Effector memory CD8-positive, alpha-beta T cell (primary cell): ENCODE results near the gene POLR2A.
A peak's percentile ranks its signal among the peaks of the same experiment; 100 is the strongest.
"Not testable (repeated sequence)": the region's sequence is repeated elsewhere in the genome, so short reads cannot be mapped to it uniquely, and the experiment has no call there.

Source experiments
- ATAC-seq: fragments of 150-1000 bp; cut with Tn5 transposase; replicated peaks from 2 replicates; pipeline ENCODE4 v1.10.0; 2021; ENCODE audit warnings: mild to moderate bottlenecking, moderate library complexity
- DNase-seq, 3 experiments: peaks; one replicate each; pipeline ENCODE4 v3.0.0; 2021
- H3K27ac Mint-ChIP-seq, 2 donors: one replicate each; pipeline ENCODE4 v1.8.0; 2022; ENCODE audit warnings: mild to moderate bottlenecking in 2 of 2, mixed read lengths in 2 of 2, moderate library complexity in 2 of 2
- H3K27me3 Mint-ChIP-seq, 2 donors: one replicate each; pipeline ENCODE4 v1.8.0; 2022; ENCODE audit warnings: mixed read lengths in 2 of 2
- H3K36me3 Mint-ChIP-seq: one replicate; pipeline ENCODE4 v1.8.0; 2022; ENCODE audit warnings: mild to moderate bottlenecking, moderate library complexity, mixed read lengths; ENCODE audit not compliant: insufficient read depth
- H3K4me1 Mint-ChIP-seq, 2 donors: one replicate each; pipeline ENCODE4 v1.8.0; 2022; ENCODE audit warnings: low read depth in 2 of 2, mixed read lengths in 2 of 2
- H3K4me3 Mint-ChIP-seq, 2 donors: one replicate each; pipeline ENCODE4 v1.8.0; 2022; ENCODE audit warnings: mild to moderate bottlenecking in 2 of 2, mixed read lengths in 2 of 2, moderate library complexity in 2 of 2
- H3K9me3 Mint-ChIP-seq, 2 donors: one replicate each; pipeline ENCODE4 v1.8.0; 2022; ENCODE audit warnings: mixed read lengths in 2 of 2

Gene POLR2A

DNA sequence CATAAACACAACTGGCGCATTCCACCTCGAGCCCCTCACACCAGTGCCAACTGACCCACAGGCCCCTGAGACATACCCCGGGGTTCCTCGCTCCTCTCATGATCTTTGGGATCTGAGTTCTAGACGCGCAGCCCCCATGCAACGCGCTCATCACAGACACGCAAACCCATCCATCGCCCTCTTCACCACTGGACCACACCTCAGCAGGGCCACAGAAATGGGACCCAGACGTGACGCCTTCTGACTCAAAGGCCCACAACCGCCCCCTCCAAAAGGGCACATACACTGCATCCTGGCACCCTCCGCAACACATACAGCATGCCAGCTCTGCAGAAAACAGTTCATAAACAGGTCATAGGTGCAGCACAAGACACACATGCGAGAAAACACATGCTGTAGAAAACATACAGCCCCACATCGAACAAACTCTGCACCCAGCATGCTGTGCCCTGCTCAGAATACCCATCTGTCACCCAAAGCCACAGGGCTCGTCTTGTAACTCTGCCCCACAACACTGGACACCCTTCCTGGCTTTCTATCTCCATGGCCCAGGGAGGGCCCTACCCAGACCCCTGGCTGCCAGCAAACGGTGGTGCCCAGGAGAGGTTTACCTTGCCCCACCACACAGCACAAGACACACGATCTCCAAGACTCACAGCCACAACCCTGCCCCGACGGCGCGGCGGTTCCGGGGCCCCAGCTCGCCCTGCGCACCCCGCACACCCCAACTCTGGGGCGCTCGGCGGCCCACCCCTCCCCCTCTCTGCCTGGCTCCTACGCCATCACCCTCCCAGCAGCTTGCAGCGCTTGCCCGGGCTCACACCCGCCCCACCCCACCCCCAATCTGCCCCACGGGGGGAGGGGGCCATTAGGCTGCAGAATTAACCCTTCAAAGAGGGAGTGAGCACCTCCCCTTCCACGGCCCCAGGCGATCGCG, 5.6 kb upstream of the POLR2A start:
- peaks cover 58 to 59% of the 10 kb centered on the region in 2 donors for H3K4me1 Mint-ChIP-seq
- peak overlapping the region; percentile 91 to 94 for H3K27ac Mint-ChIP-seq
- DNase-seq (peak; percentile 73 to 77 (median 75)), ATAC-seq (peak; percentile 58)
- H3K4me3 Mint-ChIP-seq: peak overlapping the region; percentile 88 to 91
- no peaks in the 10 kb centered on the region for H3K9me3 Mint-ChIP-seq
- H3K36me3 Mint-ChIP-seq: peaks cover 45% of the 10 kb centered on the region
- H3K27me3 Mint-ChIP-seq: no peaks in the 10 kb centered on the region

DNA sequence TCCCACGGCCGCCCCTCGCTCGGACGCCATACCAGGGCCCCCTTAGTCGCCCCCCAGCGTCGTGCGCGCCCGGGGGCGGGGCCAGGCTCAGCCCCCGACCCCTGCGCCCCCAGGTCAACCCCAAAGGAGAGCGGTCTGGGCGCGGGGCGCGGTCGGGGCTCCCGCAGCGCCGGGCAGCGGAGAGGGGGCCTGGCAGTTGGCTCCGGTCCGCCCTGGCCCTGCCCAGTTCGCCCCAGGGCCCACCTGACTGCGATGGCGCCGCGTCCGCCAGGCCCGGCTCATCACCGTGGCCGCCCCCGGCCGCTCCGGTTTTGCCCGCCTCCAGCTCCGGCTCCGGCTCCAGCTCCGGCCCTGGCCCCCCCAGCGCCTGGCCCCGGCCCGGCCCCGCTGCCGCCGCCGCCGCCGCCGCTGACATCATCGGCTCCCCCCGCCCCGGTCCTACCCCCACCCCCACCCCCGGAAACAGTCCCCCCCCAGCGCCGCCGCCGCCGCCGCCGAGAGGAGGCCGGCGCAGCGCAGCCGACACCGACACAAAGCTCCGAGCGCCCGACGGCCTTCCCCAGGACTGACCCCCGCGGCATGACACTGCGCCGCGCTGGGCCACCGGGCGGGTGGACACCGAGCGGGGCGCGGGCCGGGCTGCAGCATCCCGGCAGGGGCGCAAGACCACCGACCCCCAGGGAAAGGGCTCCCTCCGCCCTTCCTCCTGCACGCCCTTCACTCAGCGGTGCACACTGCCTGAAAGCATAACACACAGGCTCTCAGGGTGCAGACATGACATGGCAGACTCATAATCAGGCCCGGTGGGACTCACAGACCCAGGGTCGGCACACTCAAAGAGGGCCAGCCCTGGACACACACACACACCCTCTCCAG, 4.7 kb upstream of the POLR2A start, which contains the start of gene ZBTB4:
TSS of gene ZBTB4 (minus strand) at position 419 of the 876 bp plus-strand sequence. CDS start 12,830 bp downstream, outside the sequence.
- Mint-ChIP-seq H3K4me1 (peaks cover 59 to 61% of the 10 kb centered on the region in 2 donors), H3K27ac (peak within 1 kb of the TSS; percentile 91 to 94), H3K4me3 (peak within 1 kb of the TSS; percentile 88 to 91), H3K9me3 (no peaks in the 10 kb centered on the region), H3K36me3 (peaks cover 54% of the 10 kb centered on the region), H3K27me3 (no peaks in the 10 kb centered on the region)
- ATAC-seq (peak; percentile 11), DNase-seq (peak; percentile 60 to 67 (median 64))

- DNase-seq (no peak), ATAC-seq (no peak)
- Mint-ChIP-seq H3K9me3 (no peaks in the 10 kb centered on the region), H3K4me3 (peak overlapping the region; percentile 88 to 91), H3K4me1 (peaks cover 63 to 66% of the 10 kb centered on the region in 2 donors), H3K27ac (peak overlapping the region; percentile 84 to 94), H3K27me3 (no peaks in the 10 kb centered on the region), H3K36me3 (peaks cover 54% of the 10 kb centered on the region)
These were observed 4.1 kb upstream of the POLR2A start for GRCh38 chr17:7480089-7480384.

DNA sequence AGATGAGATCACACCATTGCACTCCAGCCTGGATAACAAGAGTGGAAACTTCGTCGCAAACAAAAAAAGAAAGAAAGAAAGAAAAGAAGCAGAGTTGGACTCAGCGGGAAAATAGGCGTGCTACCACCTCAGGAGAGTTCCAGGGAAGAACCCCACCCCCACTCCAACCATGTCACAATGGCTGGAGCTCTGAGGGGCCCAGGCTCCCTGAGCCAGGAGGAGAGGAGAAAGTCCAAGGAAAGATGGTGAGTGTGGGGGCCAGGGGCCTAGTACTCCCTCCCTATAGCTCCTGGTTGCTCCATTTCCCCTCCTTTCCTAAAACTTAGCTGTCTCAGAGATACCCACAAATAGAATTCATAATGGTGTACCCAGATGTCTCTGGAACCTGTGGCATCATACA, 2.9 kb upstream of the POLR2A start, which contains the start of gene SLC35G6:
TSS of gene SLC35G6 (plus strand) at position 172 of the 400 bp plus-strand sequence. CDS start at position 243, 71 bp downstream.
- Mint-ChIP-seq H3K4me3 (peak within 1 kb of the TSS; percentile 91 to 99), H3K4me1 (peaks cover 65 to 69% of the 10 kb centered on the region in 2 donors), H3K27ac (peak within 1 kb of the TSS; percentile 84 to 94), H3K36me3 (peaks cover 59% of the 10 kb centered on the region)
- not testable (repeated sequence) for DNase-seq, H3K27me3 Mint-ChIP-seq, ATAC-seq, H3K9me3 Mint-ChIP-seq

GRCh38 chr17:7481842-7482741, 2.1 kb upstream of the POLR2A start:
- Mint-ChIP-seq H3K36me3 (peaks cover 65% of the 10 kb centered on the region), H3K4me1 (peaks cover 62 to 65% of the 10 kb centered on the region in 2 donors), H3K4me3 (peak overlapping the region; percentile 99), H3K27ac (peak overlapping the region; percentile 100)
- DNase-seq, H3K9me3 Mint-ChIP-seq, H3K27me3 Mint-ChIP-seq, ATAC-seq: not testable (repeated sequence)

DNA sequence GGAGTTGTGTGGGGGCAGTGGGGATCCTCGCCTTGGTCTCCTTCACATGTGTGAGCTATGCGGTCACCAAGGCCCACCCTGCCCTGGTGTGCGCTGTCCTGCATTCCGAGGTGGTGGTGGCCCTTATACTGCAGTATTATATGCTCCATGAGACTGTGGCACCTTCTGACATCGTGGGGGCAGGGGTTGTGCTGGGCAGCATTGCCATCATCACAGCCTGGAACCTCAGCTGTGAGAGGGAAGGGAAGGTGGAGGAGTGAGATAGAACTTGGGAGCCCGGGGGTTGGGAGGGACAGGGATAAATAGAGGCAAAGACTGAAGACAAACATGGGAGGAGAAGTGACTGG, 1.5 kb upstream of the POLR2A start:
- peaks cover 70% of the 10 kb centered on the region for H3K36me3 Mint-ChIP-seq
- H3K27ac Mint-ChIP-seq: peak overlapping the region; percentile 100
- H3K27me3 Mint-ChIP-seq, H3K9me3 Mint-ChIP-seq, ATAC-seq, DNase-seq: not testable (repeated sequence)
- peak overlapping the region; percentile 99 for H3K4me3 Mint-ChIP-seq
- H3K4me1 Mint-ChIP-seq: peaks cover 62 to 65% of the 10 kb centered on the region in 2 donors

DNA sequence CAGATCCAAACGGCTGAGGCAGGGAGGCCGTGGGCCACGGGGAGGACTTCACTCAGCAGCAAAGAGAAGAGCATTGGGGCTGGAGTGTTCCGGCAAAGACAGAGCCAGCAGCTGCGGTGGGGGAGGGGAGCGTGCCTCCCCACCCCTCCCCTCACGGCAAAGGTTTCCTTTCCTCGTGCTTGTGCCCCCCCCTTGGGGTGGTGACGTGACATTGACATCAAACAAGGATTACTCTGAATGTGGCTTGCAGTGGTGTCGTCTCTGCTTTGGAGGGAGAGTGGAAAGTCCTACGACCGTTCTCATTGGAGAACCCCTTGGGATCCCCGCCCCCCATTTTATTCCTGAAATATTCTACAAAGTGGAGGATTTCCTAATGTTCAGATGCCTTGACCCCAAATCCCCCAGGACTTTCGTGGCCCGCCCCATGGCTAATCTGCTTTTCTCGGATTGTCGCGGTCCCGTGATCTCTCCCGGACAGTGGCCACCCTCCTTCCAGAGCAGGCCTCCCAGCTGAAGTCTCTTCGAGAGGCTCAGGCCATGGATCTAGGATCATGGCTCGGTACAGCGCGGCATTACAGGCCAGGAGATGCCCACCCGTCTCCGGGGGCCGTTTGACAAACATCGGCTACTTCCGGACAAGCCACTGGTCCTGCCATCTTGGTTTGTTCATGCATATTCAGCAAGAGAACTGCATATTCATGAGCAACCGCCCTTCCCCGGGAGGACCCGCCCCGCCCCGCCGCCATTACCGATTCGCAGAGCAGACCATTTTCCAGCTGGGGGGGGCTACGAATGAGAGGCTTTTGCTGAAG, 705 bp upstream of the POLR2A start:
- Mint-ChIP-seq H3K27ac (peak overlapping the region; percentile 100), H3K4me1 (peaks cover 58 to 60% of the 10 kb centered on the region in 2 donors), H3K27me3 (no peaks in the 10 kb centered on the region), H3K4me3 (peak overlapping the region; percentile 99), H3K36me3 (peaks cover 71% of the 10 kb centered on the region), H3K9me3 (no peaks in the 10 kb centered on the region)
- peak; percentile 90 to 94 (median 93) for DNase-seq
- peak; percentile 60 for ATAC-seq

- Mint-ChIP-seq H3K9me3 (no peaks in the 10 kb centered on the region), H3K4me1 (peaks cover 65 to 66% of the 10 kb centered on the region in 2 donors), H3K27me3 (no peaks in the 10 kb centered on the region), H3K27ac (peak overlapping the region; percentile 100), H3K4me3 (peak overlapping the region; percentile 99), H3K36me3 (peaks cover 69% of the 10 kb centered on the region)
- ATAC-seq (no peak), DNase-seq (no peak)
These were observed 782 bp downstream of the POLR2A start for GRCh38 chr17:7484919-7485377.

DNA sequence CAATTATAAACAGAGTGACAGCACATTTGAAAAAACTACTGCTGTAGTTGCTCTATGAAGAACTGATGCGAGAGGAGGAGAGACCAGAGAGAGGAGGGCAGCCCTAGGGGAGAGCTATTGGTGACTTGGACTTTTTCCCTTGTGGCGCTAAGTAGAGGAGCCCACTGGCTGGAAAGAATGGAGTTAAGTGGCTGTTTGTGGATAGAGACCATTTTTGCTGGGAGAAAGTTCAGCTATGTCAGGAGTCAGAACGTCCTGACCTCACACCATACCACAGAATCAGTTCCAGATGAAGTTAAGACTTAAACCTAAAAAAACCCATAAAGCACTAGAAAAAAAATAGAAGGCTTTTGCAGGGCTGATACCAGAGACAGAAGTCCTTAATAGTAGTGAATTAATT, 2.0 kb downstream of the POLR2A start:
- Mint-ChIP-seq H3K27ac (peak overlapping the region; percentile 100), H3K4me1 (peaks cover 67 to 69% of the 10 kb centered on the region in 2 donors), H3K9me3 (no peaks in the 10 kb centered on the region), H3K4me3 (peak overlapping the region; percentile 99), H3K36me3 (peaks cover 72% of the 10 kb centered on the region), H3K27me3 (no peaks in the 10 kb centered on the region)
- no peak for ATAC-seq
- no peak for DNase-seq

- Mint-ChIP-seq H3K4me3 (no peak overlapping the region), H3K27me3 (no peaks in the 10 kb centered on the region), H3K27ac (no peak overlapping the region), H3K4me1 (peaks cover 57 to 73% of the 10 kb centered on the region in 2 donors), H3K9me3 (no peaks in the 10 kb centered on the region), H3K36me3 (peaks cover 79% of the 10 kb centered on the region)
- DNase-seq (no peak), ATAC-seq (no peak)
These were observed 6.0 kb downstream of the POLR2A start for GRCh38 chr17:7490144-7490543.

GRCh38 chr17:7491583-7491982, 7.4 kb downstream of the POLR2A start:
- DNase-seq (no peak), ATAC-seq (no peak)
- Mint-ChIP-seq H3K9me3 (no peaks in the 10 kb centered on the region), H3K27ac (peak overlapping the region in 1 of 2 donors; percentile 47), H3K27me3 (no peaks in the 10 kb centered on the region), H3K4me1 (peaks cover 50 to 67% of the 10 kb centered on the region in 2 donors), H3K4me3 (peak overlapping the region in 1 of 2 donors; percentile 14), H3K36me3 (peaks cover 81% of the 10 kb centered on the region)

DNA sequence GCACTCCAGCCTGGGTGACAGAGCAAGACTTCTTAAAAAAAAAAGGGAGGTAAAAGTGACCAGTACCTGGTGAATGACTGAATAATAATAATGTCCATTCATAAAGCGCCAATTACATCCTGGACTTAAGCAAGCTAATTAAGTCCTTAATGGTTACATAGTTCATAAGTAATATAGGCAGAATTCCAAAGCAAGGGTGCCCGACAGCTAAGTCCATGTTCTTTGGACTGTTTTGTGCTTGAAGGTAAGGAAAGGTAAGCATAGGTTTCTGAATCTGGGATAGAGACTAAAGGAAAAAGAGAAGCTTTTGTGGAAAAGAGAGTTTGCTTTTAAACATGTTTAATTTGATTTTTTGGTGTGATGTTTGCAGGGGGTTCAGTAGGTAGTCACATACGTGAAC, 9.8 kb downstream of the POLR2A start:
- H3K36me3 Mint-ChIP-seq: peaks cover 84% of the 10 kb centered on the region

More for the DNA sequence above, 9.8 kb downstream of the POLR2A start:
- no peak overlapping the region for H3K4me3 Mint-ChIP-seq
- peak overlapping the region in 1 of 2 donors; percentile 95 for H3K27ac Mint-ChIP-seq
- ATAC-seq: no peak
- peaks cover 36 to 56% of the 10 kb centered on the region in 2 donors for H3K4me1 Mint-ChIP-seq
- H3K9me3 Mint-ChIP-seq: no peaks in the 10 kb centered on the region
- H3K27me3 Mint-ChIP-seq: no peaks in the 10 kb centered on the region
- DNase-seq: no peak
